OCI-LY1 (cell line): ENCODE data around the gene POP7.

Experiments
- H2AFZ ChIP-seq: fragments of 200-600 bp; sonication (generic), shearing (Covaris generic); 2 replicates; pipeline ENCODE4 v1.6.0; 2014; ENCODE audit warnings: antibody characterized with exemption, mild to moderate bottlenecking, low read length
- H3F3A ChIP-seq: fragments of 200-600 bp; sonication (generic), shearing (Covaris generic); 2 replicates; pipeline ENCODE4 v1.6.0; 2014; ENCODE audit warnings: mild to moderate bottlenecking, antibody characterized with exemption, low read length, moderate library complexity; ENCODE audit not compliant: insufficient read depth
- H3K27ac ChIP-seq: fragments of 200-600 bp; sonication (generic); 2 replicates; pipeline ENCODE4 v1.5.1; 2014; ENCODE audit warnings: low read length, mixed run types, mild to moderate bottlenecking, low read depth; ENCODE audit not compliant: poor library complexity, severe bottlenecking
- H3K27me3 ChIP-seq: fragments of 200-600 bp; sonication (generic); 2 replicates; pipeline ENCODE4 v1.6.0; 2014; ENCODE audit warnings: antibody characterized with exemption, mild to moderate bottlenecking, low read length, moderate library complexity; ENCODE audit not compliant: insufficient read depth
- H3K36me3 ChIP-seq: fragments of 200-600 bp; sonication (generic); 2 replicates; pipeline ENCODE4 v1.6.1; 2014; ENCODE audit warnings: mild to moderate bottlenecking, antibody characterized with exemption, low read length, moderate library complexity, mixed read lengths; ENCODE audit not compliant: insufficient read depth
- H3K4me1 ChIP-seq: fragments of 200-600 bp; sonication (generic); 2 replicates; pipeline ENCODE4 v1.5.1; 2014; ENCODE audit warnings: mild to moderate bottlenecking, low read length, moderate library complexity; ENCODE audit not compliant: insufficient read depth, severe bottlenecking
- H3K4me2 ChIP-seq: fragments of 200-600 bp; sonication (generic), shearing (Covaris generic); 2 replicates; pipeline ENCODE4 v1.6.1; 2014; ENCODE audit warnings: low read length
- H3K4me3 ChIP-seq: fragments of 200-600 bp; sonication (generic); 2 replicates; pipeline ENCODE4 v1.5.1; 2014; ENCODE audit warnings: low read length, low read depth, mild to moderate bottlenecking, mixed read lengths; ENCODE audit not compliant: poor library complexity, severe bottlenecking
- H3K79me2 ChIP-seq: fragments of 200-600 bp; shearing (Covaris generic); 2 replicates; pipeline ENCODE4 v1.6.1; 2016; ENCODE audit warnings: mixed run types, low read length, mixed read lengths; ENCODE audit not compliant: insufficient read depth
- H3K9ac ChIP-seq: fragments of 200-600 bp; sonication (generic), shearing (Covaris generic); 2 replicates; pipeline ENCODE4 v1.6.1; 2014; ENCODE audit warnings: mild to moderate bottlenecking, low read length, mixed read lengths
- H3K9me2 ChIP-seq: fragments of 200-600 bp; sonication (generic), shearing (Covaris generic); 2 replicates; pipeline ENCODE4 v1.6.1; 2014; ENCODE audit warnings: low read depth, mild to moderate bottlenecking, low read length, mixed read lengths
- H3K9me3 ChIP-seq: fragments of 200-600 bp; shearing (Covaris generic); 2 replicates; pipeline ENCODE4 v1.6.1; 2014; ENCODE audit warnings: low read length, mixed read lengths
- H4K20me1 ChIP-seq: fragments of 200-600 bp; sonication (generic), shearing (Covaris generic); 2 replicates; pipeline ENCODE4 v1.6.0; 2016; ENCODE audit warnings: mild to moderate bottlenecking, low read length; ENCODE audit not compliant: insufficient read depth
- EZH2 ChIP-seq: fragments of 200-600 bp; sonication (generic), shearing (Covaris generic); IDR thresholded peaks from 2 replicates; pipeline ENCODE4 v1.8.0; 2017; ENCODE audit warnings: borderline replicate concordance, mixed run types, mild to moderate bottlenecking, antibody characterized with exemption, low read length, moderate library complexity, mixed read lengths
- TF ChIP-seq, protein P1 (sequence below): fragments of 200-600 bp; sonication (generic), shearing (Covaris generic); IDR thresholded peaks from 2 replicates; pipeline ENCODE4 v1.5.1; 2017; ENCODE audit warnings: mild to moderate bottlenecking, antibody characterized with exemption, low read length, moderate library complexity, mixed read lengths

Gene POP7

DNA sequence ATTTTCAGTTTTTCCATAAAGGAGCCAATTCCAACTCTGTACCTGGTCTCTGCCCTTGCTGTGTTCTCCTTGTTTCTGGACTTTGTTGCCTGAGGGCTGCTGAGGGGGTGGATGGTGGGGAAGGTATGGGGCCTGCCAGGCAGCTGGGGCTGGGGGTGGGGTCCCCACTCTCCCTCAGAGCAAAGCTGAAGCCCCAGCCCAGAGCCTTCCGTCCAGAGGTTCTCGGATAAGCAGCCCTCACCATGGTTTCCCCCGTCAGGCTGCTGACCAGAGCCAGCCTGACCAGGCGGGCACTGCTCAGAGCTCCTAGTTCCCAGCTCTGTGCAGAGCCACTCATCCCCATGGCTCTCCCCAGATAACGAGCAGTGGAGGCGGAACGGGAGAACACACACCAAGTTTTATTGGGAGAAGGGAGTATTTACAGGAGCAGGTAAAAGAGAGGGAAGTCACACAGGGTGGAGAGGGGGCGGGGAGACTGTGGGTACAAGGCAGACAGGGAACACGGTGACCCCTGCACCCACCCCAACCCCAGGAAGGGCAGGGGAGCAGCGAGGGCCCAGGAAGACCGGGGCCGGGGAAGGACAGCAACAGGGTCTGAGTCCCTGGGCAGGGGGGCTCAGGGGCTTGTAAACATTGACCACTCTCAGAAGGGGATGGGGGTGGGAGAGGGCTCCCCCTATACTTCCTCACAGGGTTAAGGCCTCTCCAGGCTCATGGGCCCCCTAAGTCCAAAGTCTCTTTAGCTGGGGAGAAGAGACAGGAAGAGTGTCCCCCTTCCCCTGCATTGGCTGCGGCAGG lies 26.6 kb upstream of the POP7 start:
- no peaks in the 10 kb centered on the region for H3K9me2 ChIP-seq
- peaks cover 4% of the 10 kb centered on the region for H3K79me2 ChIP-seq
- H3K4me1 ChIP-seq = peaks cover 6% of the 10 kb centered on the region
- no peaks in the 10 kb centered on the region for H4K20me1 ChIP-seq
- H3K27ac ChIP-seq = no peak overlapping the region
- H2AFZ ChIP-seq = no peak overlapping the region
- no peaks in the 10 kb centered on the region for H3F3A ChIP-seq
- no peaks in the 10 kb centered on the region for H3K9me3 ChIP-seq
- peaks cover 78% of the 10 kb centered on the region for H3K36me3 ChIP-seq
- no peak overlapping the region for H3K4me3 ChIP-seq
- TF ChIP-seq, protein P1, sequence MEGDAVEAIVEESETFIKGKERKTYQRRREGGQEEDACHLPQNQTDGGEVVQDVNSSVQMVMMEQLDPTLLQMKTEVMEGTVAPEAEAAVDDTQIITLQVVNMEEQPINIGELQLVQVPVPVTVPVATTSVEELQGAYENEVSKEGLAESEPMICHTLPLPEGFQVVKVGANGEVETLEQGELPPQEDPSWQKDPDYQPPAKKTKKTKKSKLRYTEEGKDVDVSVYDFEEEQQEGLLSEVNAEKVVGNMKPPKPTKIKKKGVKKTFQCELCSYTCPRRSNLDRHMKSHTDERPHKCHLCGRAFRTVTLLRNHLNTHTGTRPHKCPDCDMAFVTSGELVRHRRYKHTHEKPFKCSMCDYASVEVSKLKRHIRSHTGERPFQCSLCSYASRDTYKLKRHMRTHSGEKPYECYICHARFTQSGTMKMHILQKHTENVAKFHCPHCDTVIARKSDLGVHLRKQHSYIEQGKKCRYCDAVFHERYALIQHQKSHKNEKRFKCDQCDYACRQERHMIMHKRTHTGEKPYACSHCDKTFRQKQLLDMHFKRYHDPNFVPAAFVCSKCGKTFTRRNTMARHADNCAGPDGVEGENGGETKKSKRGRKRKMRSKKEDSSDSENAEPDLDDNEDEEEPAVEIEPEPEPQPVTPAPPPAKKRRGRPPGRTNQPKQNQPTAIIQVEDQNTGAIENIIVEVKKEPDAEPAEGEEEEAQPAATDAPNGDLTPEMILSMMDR = no peak
- no peak for TF ChIP-seq EZH2
- no peaks in the 10 kb centered on the region for H3K27me3 ChIP-seq
- no peak overlapping the region for H3K9ac ChIP-seq
- no peak overlapping the region for H3K4me2 ChIP-seq

DNA sequence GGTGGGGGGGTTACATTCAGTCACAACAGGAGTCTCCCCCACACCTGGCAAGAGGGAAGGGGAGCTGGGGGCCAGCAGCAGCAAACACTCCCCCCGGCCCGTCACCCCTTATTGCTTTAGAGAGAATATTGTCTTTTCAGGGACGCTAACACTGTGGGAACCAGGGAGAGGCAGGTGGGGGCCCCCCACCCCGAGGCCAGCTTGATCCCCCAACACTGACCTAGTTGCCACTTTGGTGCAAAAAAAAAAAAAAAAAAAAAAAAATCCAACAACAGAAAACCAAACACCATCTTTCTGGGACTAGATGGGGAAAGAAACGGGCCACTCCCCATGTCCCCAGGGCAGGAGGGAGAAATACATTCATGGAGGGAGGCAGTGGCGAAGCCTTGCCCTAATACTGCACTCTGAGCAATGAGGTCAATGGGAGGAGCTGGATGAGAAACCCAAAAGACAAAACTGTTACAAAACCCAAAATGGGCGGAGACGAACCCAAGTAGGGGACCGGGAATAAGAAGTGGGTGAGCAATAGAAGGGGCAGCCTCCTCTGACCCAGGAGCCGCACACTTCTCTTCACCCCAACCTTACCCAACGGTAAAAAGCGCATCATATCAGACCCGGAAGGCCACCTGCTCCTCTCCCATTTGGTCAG lies 25.9 kb upstream of the POP7 start:
- Histone ChIP-seq H3F3A (no peaks in the 10 kb centered on the region), H3K27me3 (no peaks in the 10 kb centered on the region), H3K9me3 (no peaks in the 10 kb centered on the region), H3K4me2 (no peak overlapping the region), H3K36me3 (peaks cover 86% of the 10 kb centered on the region), H4K20me1 (no peaks in the 10 kb centered on the region), H3K9me2 (no peaks in the 10 kb centered on the region), H3K9ac (no peak overlapping the region), H3K4me1 (peaks cover 6% of the 10 kb centered on the region), H3K27ac (no peak overlapping the region), H3K4me3 (no peak overlapping the region), H3K79me2 (no peaks in the 10 kb centered on the region), H2AFZ (no peak overlapping the region)
- TF ChIP-seq EZH2 = no peak
- TF ChIP-seq, protein P1 = no peak

DNA sequence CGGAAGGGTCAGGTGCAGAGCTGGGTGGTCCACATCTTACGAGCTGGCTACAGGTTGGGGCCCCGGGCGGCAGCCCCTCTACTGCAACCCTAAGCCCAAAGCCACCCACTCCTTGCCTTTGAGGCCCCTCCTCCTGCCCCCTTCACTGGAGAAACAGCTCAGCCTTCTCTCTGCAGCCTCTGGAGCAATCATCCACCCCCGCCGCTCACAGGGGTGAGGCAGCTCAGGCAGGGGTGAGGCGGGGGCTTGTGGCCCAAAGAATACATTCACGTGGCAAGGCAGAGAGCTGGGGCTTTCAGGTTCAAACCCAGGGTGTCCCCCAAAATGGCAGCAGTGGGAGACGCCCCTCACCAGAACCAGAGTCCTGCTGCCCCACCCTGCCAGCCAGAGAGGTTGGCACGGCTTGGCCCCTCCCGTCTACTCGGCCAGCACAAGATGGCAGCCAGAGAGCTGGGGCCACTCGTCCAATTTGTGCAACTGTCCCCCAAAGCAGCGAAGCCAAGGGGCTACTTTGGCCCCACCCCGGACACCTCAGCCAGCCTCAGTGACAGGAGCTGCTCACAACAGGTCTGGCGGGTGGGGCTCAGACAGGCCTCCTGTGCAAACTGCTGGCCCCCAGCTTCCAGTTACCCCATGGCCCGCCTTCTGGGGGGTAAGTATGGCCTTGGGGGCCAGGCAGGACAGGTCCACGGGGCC lies 25.2 kb upstream of the POP7 start:
- TF ChIP-seq, protein P1 = no peak
- no peak for TF ChIP-seq EZH2
- Histone ChIP-seq H3K4me1 (peaks cover 6% of the 10 kb centered on the region), H3K9me3 (no peaks in the 10 kb centered on the region), H3K4me2 (no peak overlapping the region), H3K27ac (no peak overlapping the region), H3K27me3 (no peaks in the 10 kb centered on the region), H4K20me1 (no peaks in the 10 kb centered on the region), H3K79me2 (no peaks in the 10 kb centered on the region), H3F3A (no peaks in the 10 kb centered on the region), H3K36me3 (peaks cover 92% of the 10 kb centered on the region), H3K4me3 (no peak overlapping the region), H3K9me2 (no peaks in the 10 kb centered on the region), H3K9ac (no peak overlapping the region), H2AFZ (no peak overlapping the region)
